Endodermal cell (in vitro differentiated cells): ENCODE data around the gene PFDN1. TPM values are rescaled to one million over a fixed set of nuclear protein-coding genes. Genes with fewer than 3 reads are reported as not detected.

Experiments
- DNase-seq: peaks from one replicate; pipeline ENCODE4 v3.0.0-alpha.2; 2017
- H3K27ac ChIP-seq: 2 replicates; pipeline ENCODE4 v1.5.1; 2013; ENCODE audit warnings: mild to moderate bottlenecking, low read depth, low read length, moderate library complexity
- H3K27me3 ChIP-seq: 2 replicates; pipeline ENCODE4 v1.6.1; 2013; ENCODE audit warnings: mild to moderate bottlenecking, low read length, moderate library complexity; ENCODE audit not compliant: insufficient read depth, control insufficient read depth, poor library complexity, severe bottlenecking
- H3K36me3 ChIP-seq: 2 replicates; pipeline ENCODE4 v1.7.0; 2013; ENCODE audit warnings: mild to moderate bottlenecking, low read length, moderate library complexity; ENCODE audit not compliant: control insufficient read depth, insufficient read depth
- H3K4me1 ChIP-seq: one replicate; pipeline ENCODE4 v1.7.0; 2013; ENCODE audit warnings: low read length; ENCODE audit not compliant: control insufficient read depth, insufficient read depth
- H3K4me3 ChIP-seq: 2 replicates; pipeline ENCODE4 v1.5.1; 2013; ENCODE audit warnings: mild to moderate bottlenecking, low read length, moderate library complexity
- H3K9ac ChIP-seq: 2 replicates; pipeline ENCODE4 v1.6.1; 2013; ENCODE audit warnings: mild to moderate bottlenecking, low read length, moderate library complexity; ENCODE audit not compliant: poor library complexity, severe bottlenecking; ENCODE audit errors: extremely low read depth
- H3K9me3 ChIP-seq: 2 replicates; pipeline ENCODE4 v1.6.1; 2013; ENCODE audit warnings: mild to moderate bottlenecking, low read length, moderate library complexity; ENCODE audit not compliant: control insufficient read depth
- H3K27ac Mint-ChIP-seq: 2 replicates; pipeline ENCODE4 v1.8.0; 2020; ENCODE audit warnings: mixed read lengths
- H3K27me3 Mint-ChIP-seq: 2 replicates; pipeline ENCODE4 v1.8.0; 2021; ENCODE audit warnings: mild to moderate bottlenecking, mixed read lengths; ENCODE audit not compliant: insufficient read depth
- H3K36me3 Mint-ChIP-seq: 2 replicates; pipeline ENCODE4 v1.8.0; 2020; ENCODE audit warnings: low read depth, mixed read lengths
- H3K4me1 Mint-ChIP-seq: 2 replicates; pipeline ENCODE4 v1.8.0; 2020; ENCODE audit warnings: mixed read lengths
- H3K4me3 Mint-ChIP-seq: 2 replicates; pipeline ENCODE4 v1.8.0; 2020; ENCODE audit warnings: mild to moderate bottlenecking, moderate library complexity, mixed read lengths
- H3K9me3 Mint-ChIP-seq: 2 replicates; pipeline ENCODE4 v1.8.0; 2020; ENCODE audit warnings: mild to moderate bottlenecking, mixed read lengths
- CTCF ChIP-seq: fragments of 200-600 bp; sonication (generic); conservative IDR thresholded peaks from 2 replicates; pipeline ENCODE4 v1.5.0; 2021; ENCODE audit warnings: antibody characterized with exemption, mild to moderate bottlenecking
- WGBS, 2 experiments: methylation state at CpG; one replicate each; pipeline versions ENCODE4 v1.1.5 to v1.1.7; 2013; ENCODE audit warnings: missing lambda C conversion rate in 2 of 2, mixed read lengths in 1 of 2; ENCODE audit not compliant: insufficient coverage in 1 of 2, insufficient read length in 1 of 2; 5-methylcytosine and 5-hydroxymethylcytosine counted together
- total RNA-seq, 2 donors: library from RNA; stranded (reverse); fragmentation: NEBNext Ultra II Directional in 1 of 2; extraction: Animal tissue kit (Norgen Biotek cat#: 25700) in 1 of 2; gene quantifications; 2 replicates in 1 of 2; 3 replicates in 1 of 2; pipeline ENCODE4 v1.2.1, GENCODE V29; 2021

PFDN1 gene
- total RNA-seq, 2 donors from 2014 or later = 62.9 to 64.4 TPM

- no peak for TF ChIP-seq CTCF
- Mint-ChIP-seq H3K4me1 (peaks cover 16% of the 10 kb centered on the region), H3K36me3 (no peaks in the 10 kb centered on the region), H3K27ac (no peak overlapping the region), H3K9me3 (no peaks in the 10 kb centered on the region), H3K4me3 (no peak overlapping the region), H3K27me3 (no peaks in the 10 kb centered on the region)
- Histone ChIP-seq H3K4me1 (no peaks in the 10 kb centered on the region), H3K27me3 (no peaks in the 10 kb centered on the region), H3K4me3 (no peak overlapping the region), H3K36me3 (no peaks in the 10 kb centered on the region), H3K9me3 (no peaks in the 10 kb centered on the region), H3K9ac (no peak overlapping the region), H3K27ac (no peak overlapping the region)
- DNase-seq = no peak
- 95 to 100% methylated on average over 1 of the region's 1 CpG for WGBS, 2 experiments
These were observed 80.5 kb downstream of the PFDN1 start for GRCh38 chr5:140222416-140222815.

DNA sequence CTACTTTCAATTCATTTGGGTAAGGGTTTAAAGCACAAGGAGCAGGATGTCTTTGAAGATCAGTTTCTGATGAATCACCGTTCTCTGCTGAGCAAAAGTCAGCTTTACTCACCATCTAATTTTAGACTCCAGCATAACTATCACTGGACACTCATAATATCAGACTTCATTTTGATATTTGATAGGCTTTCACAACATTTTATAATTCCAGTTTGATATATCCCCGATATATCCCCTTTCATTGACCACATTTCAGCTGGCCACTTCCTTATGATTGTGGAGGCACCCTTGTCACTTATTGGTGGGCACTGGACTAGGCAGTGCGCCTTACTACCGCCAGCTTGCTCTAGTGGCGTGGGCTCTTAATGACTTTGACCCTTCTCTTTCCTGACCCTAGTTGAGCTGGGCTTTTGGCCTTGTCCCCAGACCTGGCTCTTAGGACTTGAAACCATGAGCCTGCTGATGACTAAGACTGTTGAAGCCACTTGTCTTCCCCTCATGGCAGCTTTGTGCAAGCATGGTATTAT, 81.1 kb downstream of the PFDN1 start:
- Histone ChIP-seq H3K4me3 (no peak overlapping the region), H3K36me3 (no peaks in the 10 kb centered on the region), H3K9me3 (no peaks in the 10 kb centered on the region), H3K27me3 (no peaks in the 10 kb centered on the region), H3K9ac (no peak overlapping the region), H3K27ac (no peak overlapping the region), H3K4me1 (peaks cover under 1% of the 10 kb centered on the region)
- Mint-ChIP-seq H3K4me3 (no peak overlapping the region), H3K9me3 (no peaks in the 10 kb centered on the region), H3K36me3 (no peaks in the 10 kb centered on the region), H3K4me1 (peaks cover 21% of the 10 kb centered on the region), H3K27me3 (no peaks in the 10 kb centered on the region), H3K27ac (no peak overlapping the region)
- DNase-seq = no peak
- 86 to 97% methylated on average over 5 of the region's 5 CpGs for WGBS, 2 experiments
- TF ChIP-seq CTCF = no peak

DNA sequence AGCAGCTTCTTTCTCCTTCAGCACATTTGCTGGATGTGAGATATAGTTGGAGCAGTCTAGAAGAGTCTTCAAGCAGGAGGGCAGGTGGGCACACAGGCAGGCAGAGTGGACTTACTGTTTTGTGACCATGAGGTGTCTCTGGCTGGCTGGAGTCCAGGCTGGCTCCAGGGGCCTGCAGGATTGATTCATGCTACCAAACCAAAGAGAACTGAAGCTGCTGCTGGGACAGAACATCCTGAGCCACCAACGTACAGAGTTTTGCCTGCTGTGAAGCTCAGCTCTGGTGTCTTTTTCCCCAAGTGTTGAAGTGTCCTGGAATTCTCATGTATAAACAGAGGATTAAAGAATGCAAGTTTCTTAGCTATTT, 82.2 kb downstream of the PFDN1 start:
- Histone ChIP-seq H3K27me3 (no peaks in the 10 kb centered on the region), H3K4me3 (no peak overlapping the region), H3K27ac (no peak overlapping the region), H3K9ac (no peak overlapping the region), H3K36me3 (no peaks in the 10 kb centered on the region), H3K9me3 (no peaks in the 10 kb centered on the region), H3K4me1 (peaks cover 10% of the 10 kb centered on the region)
- no peak for TF ChIP-seq CTCF
- no peak for DNase-seq
- Mint-ChIP-seq H3K4me3 (no peak overlapping the region), H3K9me3 (no peaks in the 10 kb centered on the region), H3K27me3 (no peaks in the 10 kb centered on the region), H3K27ac (peak overlapping the region; percentile 27), H3K4me1 (peaks cover 28% of the 10 kb centered on the region), H3K36me3 (no peaks in the 10 kb centered on the region)
- 50 to 84% methylated on average over 1 of the region's 1 CpG for WGBS, 2 experiments
